ENCODE measurements around the gene TESK2.
"Not testable (repeated sequence)": the region's sequence is repeated elsewhere in the genome, so short reads cannot be mapped to it uniquely, and the experiment has no call there.

TESK2 gene

DNA sequence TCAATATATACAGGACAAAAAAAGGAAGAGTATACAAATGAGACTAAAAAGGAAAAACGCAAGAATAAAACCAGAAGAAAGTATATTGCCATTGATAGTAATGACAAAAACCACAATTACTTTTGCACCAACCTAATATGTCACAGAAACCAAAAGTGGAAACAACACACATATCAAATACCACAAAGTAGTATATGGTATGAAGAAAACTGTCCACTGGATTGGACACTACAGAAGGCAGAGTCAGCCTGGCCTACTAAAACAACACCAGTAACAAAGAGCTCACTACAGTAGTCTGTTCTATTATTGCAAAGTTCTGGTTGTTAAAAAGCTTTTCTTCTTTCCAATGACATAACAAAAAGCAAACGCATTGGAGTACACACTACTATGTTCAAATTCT is 17.7 kb downstream of the TESK2 start:
- peak; percentile 50 for DNase-seq (ENCODE audit: low spot score)

DNA sequence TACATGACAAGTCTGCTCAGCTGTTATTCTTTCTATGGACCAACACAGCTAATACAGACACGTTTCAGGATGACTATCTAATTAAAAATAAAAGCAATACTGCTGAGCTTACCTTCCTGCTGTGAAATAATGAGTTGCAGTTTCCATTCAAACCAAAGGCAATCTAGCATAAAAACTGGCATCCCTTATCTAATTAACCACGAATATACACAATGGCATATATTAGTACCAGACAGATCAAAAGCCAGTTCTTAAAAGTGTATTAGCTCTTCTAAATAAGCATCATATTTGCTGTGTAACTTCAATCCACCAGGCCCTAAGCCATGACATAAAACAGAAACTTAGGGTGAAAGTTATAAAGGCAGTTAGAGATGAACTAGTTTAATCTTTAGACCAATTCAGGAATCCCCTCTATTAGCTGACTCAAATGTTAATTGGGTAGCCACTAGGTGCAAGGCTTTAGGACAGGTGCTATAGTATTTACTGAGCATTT is 20.6 kb downstream of the TESK2 start:
- no peak for DNase-seq (ENCODE audit: low spot score)

DNA sequence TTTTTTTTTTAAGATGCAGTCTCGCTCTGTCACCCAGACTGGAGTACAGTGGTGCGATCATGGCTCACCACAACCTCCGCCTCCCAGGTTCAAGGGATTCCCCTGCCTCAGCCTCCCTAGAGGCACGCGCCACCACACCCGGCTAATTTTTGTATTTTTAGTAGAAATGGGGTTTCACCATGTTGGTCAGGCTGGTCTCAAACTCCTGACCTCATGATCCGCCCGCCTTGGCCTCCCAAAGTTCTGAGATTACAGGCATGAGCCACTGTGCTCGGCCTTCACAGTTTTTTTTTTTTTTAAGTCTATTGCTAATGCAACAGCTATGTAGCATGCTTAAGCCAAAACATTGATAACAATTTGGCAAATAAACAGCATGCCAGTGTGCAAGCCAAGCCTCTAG is 23.6 kb downstream of the TESK2 start:
- not testable (repeated sequence) for DNase-seq (ENCODE audit: low spot score)

DNA sequence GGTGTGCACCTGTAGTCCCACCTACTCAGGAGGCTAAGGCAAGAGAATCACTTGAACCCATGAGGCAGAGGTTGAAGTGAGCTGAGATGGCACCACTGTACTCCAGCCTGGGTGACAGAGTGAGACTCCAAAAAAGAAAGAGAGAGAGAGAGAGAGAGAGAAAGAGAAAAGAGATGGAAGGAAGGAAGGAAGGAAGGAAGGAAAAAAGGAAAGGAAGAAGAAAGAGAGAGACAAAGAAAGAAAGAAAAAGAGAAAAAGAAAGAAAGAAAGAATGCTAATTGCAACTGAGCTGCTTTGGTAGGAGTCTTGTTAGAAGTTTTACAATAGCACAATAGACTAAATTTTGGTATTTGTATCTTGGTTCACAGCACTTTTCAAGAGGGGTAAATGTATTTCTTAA is 25.7 kb downstream of the TESK2 start:
- DNase-seq (ENCODE audit: low spot score) = no peak

DNA sequence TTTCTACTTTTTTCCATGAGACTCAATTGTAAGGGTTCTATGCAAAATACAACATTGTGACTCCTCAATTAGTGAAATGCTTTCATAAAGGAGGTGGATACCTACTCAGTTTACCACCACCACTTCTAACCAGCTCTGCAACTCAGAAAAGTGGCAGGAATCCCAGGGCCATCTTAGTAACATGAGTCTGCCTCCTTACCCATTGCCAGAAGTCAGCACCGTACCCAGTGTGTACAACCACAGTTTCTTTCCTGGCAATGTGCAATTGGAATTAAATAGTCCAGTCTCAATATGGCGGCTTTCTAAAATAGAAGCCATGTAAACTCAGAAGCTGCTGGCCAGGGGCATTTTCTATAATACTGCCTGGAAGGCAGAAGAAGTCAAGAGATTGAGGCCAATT is 32.1 kb downstream of the TESK2 start:
- DNase-seq (ENCODE audit: low spot score) = no peak

DNA sequence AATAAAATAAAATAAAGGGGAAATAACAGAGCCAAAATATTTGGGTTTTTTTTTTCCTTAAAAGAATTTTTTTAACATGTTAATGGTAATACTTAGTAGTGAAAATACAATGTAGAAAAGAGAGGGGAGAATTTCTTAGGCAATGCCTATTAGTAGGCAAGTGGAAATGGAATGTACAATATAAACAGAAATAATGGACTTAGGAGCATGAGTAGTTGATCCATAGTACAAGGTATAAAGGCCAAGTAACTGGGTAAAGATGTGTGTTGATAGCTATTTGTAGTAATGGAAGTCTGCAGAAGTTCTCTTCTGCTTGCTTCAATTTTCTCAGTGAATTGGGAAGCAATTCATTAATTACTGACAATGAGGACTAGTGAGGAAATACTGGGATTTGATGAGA is 34.4 kb downstream of the TESK2 start:
- no peak for DNase-seq (ENCODE audit: low spot score)

DNA sequence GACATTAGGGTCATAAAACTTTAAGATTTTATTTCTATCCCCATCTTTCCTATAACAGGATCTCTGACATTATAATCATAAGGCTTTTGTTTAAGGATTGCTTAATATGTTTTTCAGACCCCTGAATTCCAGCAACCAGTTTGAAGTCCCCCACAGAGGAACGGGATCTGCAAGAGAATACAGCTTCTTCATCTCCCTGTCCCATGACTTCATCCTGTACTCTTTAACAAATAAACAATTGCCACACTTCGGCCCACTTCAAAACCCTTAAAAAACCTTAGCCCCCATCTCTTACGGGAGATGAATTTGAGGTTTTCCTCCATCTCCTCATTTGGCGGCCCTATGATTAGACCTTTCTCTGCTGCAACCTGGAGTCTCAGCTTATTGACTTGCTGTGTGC is 35.8 kb downstream of the TESK2 start:
- no peak for DNase-seq (ENCODE audit: low spot score)

DNA sequence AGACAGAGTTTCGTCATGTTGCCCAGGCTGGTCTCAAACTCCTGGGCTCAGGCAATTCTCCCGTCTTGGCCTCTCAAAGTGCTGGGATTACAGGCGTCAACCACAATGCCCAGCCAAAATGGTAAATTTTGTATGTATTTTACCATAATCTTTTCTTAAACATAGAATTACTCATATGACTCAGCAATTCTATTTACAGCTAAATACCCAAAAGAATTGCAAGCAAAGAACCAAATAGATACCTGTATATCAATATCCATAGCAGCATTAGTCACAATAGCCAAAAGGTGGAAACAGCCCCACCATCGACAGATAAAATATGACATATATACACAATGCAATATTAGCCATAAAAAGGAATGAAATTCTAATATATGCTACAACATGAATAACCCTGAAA is 36.5 kb downstream of the TESK2 start:
- DNase-seq (ENCODE audit: low spot score) = no peak

DNA sequence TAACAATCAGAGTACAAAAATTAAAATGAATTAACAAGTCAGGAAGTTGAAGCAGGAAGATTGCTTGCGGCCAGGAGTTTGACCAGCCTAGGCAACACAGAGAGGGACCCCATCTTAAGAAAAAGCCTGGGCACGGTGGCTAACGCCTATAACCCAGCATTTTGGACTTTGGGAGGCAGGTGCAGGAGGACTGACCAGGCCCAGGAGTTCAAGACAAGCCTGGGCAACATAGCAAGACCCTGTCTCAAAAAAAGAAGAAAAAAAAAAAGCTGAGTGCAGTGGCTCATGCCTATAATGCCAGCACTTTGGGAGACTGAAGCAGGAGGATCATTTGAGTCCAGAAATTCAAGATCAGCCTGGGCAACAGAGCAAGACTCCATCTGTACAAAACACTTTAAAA is 38.5 kb downstream of the TESK2 start:
- DNase-seq (ENCODE audit: low spot score) = no peak

DNA sequence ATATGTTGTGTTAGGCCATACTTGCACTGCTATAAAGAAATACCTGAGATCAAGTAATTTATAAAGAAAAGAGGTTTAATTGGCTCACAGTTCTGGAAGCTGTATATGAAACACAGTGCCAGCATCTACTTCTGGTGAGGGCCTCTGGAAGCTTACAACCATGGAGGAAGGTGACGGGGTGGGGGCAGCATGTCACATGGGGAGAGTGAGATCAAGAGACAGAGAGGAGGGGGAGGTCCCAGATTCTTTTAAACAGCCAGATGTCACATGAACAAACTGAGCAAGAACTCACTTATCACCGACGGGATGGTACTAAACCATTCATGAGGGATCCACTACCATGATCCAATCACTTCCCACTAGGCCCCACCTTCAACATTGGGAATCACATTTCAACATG is 42.6 kb downstream of the TESK2 start:
- no peak for DNase-seq (ENCODE audit: low spot score)

DNA sequence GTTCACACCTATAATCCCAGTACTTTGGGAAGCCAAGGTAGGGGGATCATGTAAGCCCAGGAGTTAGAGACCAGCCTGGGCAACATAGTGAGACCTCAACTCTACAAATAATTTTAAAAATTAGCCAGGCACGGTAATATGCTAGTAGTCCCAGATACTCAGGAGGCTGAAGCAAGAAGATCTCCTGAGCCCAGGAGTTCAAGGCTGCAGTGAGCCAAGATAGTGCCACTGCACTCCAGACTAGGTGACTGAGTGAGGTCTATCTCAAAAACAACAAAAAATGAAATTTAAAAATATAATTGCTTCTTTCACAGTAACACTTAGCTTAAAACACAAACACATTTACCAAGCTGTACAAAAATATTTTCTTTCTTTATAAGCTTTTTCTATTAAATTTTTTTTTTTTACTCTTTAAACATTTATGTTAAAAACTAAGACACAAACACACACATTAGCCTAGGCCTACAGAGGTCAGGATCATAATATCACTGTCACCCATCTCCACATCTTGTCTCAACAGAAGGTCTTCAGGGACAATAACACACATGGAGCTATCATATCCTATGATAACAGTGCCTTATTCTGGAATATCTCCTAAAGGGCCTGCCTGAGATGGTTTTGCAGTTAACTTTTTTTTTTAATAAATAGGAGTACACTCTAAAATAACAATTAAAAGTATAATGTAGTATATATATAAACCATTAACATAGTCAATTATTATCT is 43.9 kb downstream of the TESK2 start:
- DNase-seq (ENCODE audit: low spot score) = no peak

DNA sequence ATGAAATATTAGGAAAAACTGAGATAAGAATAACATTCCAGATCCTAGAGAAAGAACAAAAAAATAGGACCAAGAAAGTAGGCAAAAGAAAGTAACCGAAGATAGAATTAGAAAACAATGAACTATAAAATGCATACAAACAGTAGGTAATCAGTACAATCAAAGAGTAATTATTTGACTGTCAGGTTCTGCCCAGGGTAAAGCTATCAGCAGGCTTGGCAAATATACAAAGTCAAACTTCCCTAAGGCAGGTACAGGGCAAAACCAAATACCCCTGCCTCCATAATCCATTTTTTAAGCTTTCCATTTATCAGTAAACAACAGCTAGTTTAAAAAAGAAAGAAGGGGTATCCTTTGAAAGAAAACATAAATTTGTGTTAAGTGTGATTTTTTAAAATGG is 44.4 kb downstream of the TESK2 start:
- no peak for DNase-seq (ENCODE audit: low spot score)

DNA sequence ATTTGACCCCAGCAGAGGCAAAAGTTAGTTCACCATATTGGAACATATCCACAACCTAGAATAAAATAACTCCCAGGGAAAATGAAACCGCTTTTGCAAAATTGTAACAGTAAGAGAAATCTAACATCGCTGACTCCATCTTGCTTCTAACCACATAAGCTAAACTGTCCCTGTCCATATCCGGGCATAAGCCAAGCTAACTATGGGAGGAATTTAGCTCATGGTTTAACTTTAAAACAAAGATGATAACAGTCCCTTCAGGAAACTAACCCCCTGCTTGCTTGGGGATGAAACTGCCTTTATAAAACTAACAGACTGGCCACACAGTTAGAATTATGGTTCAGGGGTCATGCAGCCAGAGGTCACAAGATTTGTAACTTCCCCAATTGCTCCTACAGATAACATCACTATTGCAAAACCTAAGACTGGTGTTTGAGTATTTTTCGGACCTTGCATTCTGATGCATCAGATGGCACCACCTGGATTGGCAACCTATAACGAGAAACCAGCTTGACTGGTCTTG is 46.3 kb downstream of the TESK2 start:
- DNase-seq (ENCODE audit: low spot score) = no peak

DNA sequence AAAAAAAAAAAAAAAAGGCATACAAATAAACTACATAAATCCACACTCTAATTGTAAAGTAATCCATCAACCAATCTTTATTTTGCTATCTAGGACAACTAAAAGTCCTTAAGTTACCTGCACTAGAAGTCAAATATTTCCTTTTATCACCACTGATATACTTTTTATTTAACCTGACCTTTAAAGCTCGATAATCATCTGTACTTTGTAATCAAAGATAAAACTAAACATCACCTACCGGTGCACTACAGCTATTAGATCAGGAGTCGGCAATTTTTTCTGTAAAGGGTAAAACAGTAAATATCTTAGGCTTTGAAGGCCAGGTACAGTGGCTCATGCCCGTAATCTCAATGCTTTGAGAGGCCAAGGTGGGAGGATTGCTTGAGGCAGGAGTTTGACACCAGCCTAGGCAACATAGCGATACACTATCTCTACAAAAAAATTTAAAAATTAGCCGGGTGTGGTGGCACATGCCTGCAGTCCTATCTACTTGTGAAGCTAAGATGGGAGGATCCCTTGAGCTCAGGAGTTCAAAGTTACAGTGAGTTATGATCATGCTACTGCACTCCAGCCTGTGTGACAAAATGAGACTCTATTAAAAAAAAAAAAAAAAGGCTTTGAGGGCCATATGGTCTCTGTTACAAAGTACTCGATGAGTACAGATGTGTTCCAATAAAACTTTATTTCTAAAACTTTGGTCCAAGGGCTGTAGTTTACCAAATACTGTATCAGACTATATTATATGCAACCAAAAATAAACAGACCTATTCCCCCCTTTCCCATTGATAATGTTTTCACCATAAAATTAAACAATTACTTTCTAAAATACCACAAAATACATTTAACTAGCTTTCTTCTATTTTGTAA is 47.1 kb downstream of the TESK2 start:
- no peak for DNase-seq (ENCODE audit: low spot score)

DNA sequence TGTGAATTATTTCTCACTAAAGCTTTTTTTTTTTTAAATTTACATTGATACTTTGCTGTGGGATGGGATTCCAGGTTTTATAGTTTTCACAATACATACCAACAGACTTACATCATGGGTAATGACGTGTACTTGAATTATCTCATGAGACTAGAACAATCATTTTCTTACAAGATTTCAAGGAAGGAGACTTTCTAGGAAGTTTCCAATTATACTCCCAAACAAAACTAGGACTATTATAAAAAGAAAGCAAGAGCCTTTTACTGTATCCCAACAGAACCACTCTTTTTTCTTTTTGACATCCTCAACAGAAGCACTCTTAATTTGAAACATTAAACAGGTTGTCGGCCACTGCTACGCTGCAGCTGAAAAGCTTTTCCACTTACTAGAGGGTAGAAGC is 48.7 kb downstream of the TESK2 start:
- DNase-seq (ENCODE audit: low spot score) = no peak

DNA sequence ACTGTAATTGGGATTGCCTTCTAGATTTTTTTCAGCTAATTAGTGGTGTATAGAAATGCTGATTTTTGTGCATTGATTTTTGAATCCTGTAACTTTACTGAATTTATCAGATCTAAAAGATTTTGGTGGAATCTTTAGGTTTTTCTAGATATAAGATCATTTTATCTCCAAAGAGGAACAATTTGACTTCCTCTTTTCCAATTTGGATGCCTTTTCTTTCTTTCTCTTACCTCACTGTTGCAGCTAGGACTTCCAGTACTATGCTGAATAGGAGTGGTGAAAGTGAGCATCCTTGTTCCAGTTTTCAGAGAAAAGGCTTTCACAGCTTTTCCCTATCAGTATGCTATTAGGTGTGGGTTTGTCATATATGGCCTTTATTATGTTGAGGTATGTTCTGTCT is 53.6 kb downstream of the TESK2 start:
- DNase-seq (ENCODE audit: low spot score) = no peak

DNA sequence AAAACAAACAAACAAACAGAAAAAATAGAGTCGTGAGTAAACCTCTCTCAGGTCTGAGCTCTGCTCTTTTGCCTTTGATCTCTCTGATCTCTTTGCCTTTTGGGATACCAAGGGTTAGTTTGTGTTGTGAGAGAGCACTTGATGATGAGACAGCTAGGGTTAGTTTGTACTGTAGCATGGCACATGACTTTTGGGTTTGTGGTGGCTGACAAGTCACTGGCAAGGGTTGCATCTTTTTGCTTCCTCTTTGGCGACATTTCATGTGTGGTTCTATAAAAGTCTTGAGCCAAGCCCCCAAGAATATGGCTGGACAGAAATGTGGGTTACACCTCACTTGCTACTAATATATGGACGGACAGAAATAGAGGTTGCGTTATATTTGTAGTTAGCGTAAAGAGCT is 60.5 kb downstream of the TESK2 start:
- no peak for DNase-seq (ENCODE audit: low spot score)

DNA sequence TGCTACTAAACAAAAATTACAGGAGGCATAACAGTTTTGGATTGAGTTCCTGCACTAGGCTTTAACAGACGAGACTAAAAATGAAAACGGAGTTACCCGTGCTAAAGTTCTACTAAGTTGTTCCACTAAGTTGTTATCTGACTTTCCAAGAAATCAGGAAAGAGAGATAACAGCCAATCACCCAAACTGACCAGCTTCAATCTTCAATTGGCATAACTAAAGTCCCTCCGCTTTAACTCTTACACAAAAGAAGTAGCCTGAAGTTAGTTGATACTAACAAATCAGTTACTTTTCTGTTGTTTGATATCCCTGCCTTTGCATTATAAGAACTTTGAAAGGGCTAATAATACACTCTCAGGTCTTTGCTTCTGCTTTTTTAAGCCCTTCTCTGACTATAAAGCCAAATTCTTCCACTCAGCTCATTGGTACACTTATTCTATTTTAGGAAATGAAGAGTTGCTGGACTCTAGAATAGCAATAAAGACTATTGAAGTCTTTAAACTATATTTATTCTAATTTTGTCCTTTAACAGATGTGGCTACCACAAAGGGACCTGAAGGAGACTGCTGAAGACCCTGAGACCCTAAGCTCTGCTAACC is 61.3 kb downstream of the TESK2 start:
- DNase-seq (ENCODE audit: low spot score) = no peak

DNA sequence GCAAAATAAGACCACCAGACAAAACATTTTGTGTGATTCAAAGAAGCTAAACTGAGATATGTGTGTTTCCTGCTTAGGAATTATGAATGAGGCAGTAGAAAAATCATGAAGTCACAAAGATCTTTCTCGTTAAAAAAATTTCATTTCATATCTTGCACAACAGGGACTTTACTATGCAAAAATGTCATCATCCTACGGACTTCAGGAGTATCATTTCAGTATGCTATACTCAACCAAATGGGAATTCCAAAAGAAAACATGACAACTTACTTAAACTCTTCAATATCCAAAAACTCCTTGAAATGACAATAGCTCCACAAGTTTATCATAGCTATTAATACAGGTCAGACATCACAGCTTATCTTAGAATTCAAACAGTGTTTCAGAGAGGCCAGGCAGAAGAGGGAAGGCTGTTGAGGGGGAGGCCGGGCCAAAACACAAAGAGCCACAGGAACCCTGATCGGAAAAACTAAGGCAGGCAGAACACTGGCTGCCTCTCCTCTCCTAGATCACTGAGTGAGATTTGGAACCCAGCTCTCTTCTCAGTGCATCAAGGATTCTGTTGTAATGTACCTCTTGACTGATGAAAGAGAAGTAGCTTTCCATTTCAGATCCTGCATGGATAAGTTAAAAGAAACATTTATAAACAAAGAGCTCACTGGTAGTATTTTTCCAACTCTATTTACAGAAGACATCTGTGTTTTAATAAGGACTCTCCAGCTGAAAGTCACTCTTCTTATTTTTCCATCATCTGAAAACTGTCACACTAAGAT is 66.9 kb downstream of the TESK2 start:
- no peak for DNase-seq (ENCODE audit: low spot score)

DNA sequence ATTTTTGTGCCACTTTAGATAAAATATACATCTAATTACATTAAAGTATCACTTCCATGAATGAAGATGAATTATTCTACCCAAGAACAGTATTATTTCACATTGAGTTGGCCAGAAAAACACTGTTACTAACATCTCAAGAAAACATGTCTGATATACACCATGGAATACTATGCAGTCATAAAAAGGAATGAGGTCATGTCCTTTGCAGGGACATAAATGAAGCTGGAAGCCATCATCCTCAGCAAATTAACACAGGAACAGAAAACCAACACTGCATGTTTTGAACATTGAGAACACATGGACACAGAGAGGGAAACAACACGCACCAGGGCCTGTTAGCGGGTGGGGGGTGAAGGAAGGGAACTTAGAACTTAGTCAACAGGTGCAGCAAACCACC is 69.0 kb downstream of the TESK2 start:
- DNase-seq (ENCODE audit: low spot score) = no peak

DNA sequence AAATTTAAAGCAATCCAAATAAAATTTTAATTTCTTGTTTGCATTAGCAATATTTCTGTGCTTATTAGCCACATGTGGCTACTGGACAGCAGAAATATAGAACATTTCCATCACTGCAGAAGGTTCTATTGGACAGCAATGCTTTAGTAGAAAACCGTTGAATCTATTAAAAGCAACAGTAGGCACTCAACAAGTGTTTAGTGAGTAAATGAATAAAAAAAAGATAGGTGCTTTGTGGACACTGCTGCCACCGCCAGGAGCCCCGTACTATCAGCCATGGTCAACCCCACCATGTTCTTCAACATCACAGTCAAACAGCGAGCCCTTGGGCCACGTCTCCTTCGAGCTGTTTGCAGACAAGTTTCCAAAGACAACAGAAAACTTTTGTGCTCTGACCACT is 76.2 kb downstream of the TESK2 start:
- no peak for DNase-seq (ENCODE audit: low spot score)

DNA sequence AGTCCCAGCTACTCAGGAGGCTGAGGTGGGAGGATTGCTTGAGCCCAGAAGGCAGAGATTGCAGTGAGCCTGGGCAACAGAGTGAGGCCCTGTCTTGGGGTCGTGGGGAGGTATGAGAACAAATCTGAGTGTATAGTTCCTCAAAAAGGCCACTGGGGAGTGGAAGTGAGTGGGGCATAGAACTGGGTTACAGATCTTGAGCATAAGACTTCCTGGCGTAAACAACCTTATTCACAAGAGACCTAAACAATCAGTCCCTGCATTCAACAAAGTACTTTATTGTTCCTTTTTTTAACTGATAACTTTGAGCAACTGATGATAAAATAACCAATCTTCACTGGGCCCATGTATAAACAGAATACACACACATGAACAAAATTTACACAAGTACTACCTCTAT is 78.1 kb downstream of the TESK2 start:
- DNase-seq (ENCODE audit: low spot score) = peak; percentile 38

Measured in pons (tissue), 1 donor.